AG10803 (cell line): ENCODE results near the gene COX7A2.

Experiments used
- DNase-seq: peaks from one replicate; pipeline ENCODE4 v3.0.0; 2010; ENCODE audit warnings: low read depth
- H3K4me3 ChIP-seq: 2 replicates; pipeline ENCODE4 v1.5.1; 2011; ENCODE audit warnings: mild to moderate bottlenecking, low read length, control low read depth
- CTCF ChIP-seq: conservative IDR thresholded peaks from 2 replicates; pipeline ENCODE4 v1.5.1; 2011; ENCODE audit warnings: mild to moderate bottlenecking, low read length, control low read depth, inconsistent platforms

The COX7A2 gene

GRCh38 chr6:75257343-75258087 lies 13.9 kb upstream of the COX7A2 start:
- no peak for DNase-seq
- H3K4me3 ChIP-seq, result no peak overlapping the region
- no peak for TF ChIP-seq CTCF

GRCh38 chr6:75250552-75250951 lies 7.0 kb upstream of the COX7A2 start:
- TF ChIP-seq CTCF, result no peak
- H3K4me3 ChIP-seq, result no peak overlapping the region
- DNase-seq, result no peak

GRCh38 chr6:75249837-75250236 lies 6.2 kb upstream of the COX7A2 start:
- no peak overlapping the region for H3K4me3 ChIP-seq
- no peak for TF ChIP-seq CTCF
- DNase-seq, result no peak

GRCh38 chr6:75246386-75246785 lies 2.8 kb upstream of the COX7A2 start:
- no peak for DNase-seq
- no peak for TF ChIP-seq CTCF
- H3K4me3 ChIP-seq, result no peak overlapping the region

GRCh38 chr6:75244063-75244584 lies 523 bp upstream of the COX7A2 start:
- peak overlapping the region; percentile 98 for H3K4me3 ChIP-seq
- DNase-seq, result peak; percentile 18
- no peak for TF ChIP-seq CTCF

GRCh38 chr6:75236630-75237029 lies 7.0 kb downstream of the COX7A2 start:
- no peak for TF ChIP-seq CTCF
- no peak for DNase-seq
- no peak overlapping the region for H3K4me3 ChIP-seq

- no peak overlapping the region for H3K4me3 ChIP-seq
- DNase-seq, result no peak
- no peak for TF ChIP-seq CTCF
Observed at GRCh38 chr6:75235271-75235670, 8.3 kb downstream of the COX7A2 start.
